Measurements from ENCODE around the gene CAPZB. TPM values are rescaled to one million over a fixed set of nuclear protein-coding genes. Genes with fewer than 3 reads are reported as not detected.

Gene CAPZB
- total RNA-seq, 1 experiment from 2014 or later, result 491 TPM

DNA sequence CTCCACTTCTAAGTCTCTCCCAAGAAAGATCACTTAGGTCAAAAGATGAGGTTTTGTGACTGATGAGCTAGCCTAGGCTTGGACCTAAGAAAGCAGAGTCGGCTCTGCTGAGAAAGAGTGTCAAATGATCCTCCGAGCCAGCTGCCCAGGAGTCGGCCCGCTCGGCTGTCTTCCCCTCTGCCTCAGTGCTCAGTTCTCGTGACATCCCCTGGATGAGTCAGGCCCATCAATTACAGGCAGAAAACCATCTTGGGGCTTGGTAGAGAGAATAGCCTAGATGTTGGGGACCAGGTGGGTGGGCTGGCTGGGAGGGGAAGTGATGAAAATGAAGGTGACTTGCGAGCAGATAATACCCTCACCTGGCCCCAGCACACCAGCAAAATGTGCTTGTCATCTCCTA is 112.7 kb downstream of the CAPZB start:
- CTCF ChIA-PET, result no interaction called here
- peaks cover 13% of the 10 kb centered on the region for H3K36me3 ChIP-seq (ENCODE audit: control insufficient read depth, insufficient read depth, low read length)

GRCh38 chr1:19372136-19372514 is 113.2 kb downstream of the CAPZB start:
- no TSS peak for BruUV-seq (replicated peaks)
- CTCF ChIA-PET, result no interaction called here

More for the DNA sequence above, 112.7 kb downstream of the CAPZB start:
- peaks cover 7% of the 10 kb centered on the region; the same call in 1 of the 2 replicates for H3K4me1 ChIP-seq (ENCODE audit: control insufficient read depth, insufficient read depth, low read length)
- H3K27me3 ChIP-seq (ENCODE audit: control insufficient read depth, insufficient read depth, low read length), result no peaks in the 10 kb centered on the region
- H3K9me3 ChIP-seq (ENCODE audit: control insufficient read depth, insufficient read depth, low read depth, low read length), result no peaks in the 10 kb centered on the region
- TF ChIP-seq, protein P1, sequence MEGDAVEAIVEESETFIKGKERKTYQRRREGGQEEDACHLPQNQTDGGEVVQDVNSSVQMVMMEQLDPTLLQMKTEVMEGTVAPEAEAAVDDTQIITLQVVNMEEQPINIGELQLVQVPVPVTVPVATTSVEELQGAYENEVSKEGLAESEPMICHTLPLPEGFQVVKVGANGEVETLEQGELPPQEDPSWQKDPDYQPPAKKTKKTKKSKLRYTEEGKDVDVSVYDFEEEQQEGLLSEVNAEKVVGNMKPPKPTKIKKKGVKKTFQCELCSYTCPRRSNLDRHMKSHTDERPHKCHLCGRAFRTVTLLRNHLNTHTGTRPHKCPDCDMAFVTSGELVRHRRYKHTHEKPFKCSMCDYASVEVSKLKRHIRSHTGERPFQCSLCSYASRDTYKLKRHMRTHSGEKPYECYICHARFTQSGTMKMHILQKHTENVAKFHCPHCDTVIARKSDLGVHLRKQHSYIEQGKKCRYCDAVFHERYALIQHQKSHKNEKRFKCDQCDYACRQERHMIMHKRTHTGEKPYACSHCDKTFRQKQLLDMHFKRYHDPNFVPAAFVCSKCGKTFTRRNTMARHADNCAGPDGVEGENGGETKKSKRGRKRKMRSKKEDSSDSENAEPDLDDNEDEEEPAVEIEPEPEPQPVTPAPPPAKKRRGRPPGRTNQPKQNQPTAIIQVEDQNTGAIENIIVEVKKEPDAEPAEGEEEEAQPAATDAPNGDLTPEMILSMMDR (IDR thresholded peaks at IDR 0.05), result no peak
- TF ChIP-seq TCF7L2 (IDR thresholded peaks at IDR 0.05; ENCODE audit: low read depth, low read length), result no peak
- TF ChIP-seq SIN3A (IDR thresholded peaks at IDR 0.05; ENCODE audit: borderline replicate concordance, insufficient read depth, low read depth, low read length), result no peak
- no peak for TF ChIP-seq REST (IDR thresholded peaks at IDR 0.05; ENCODE audit: insufficient read depth in 1 of 2, low read depth in 2 of 2, low read length in 1 of 2)
- TF ChIP-seq POLR2AphosphoS5 (IDR thresholded peaks at IDR 0.05; ENCODE audit: low read depth, low read length), result no peak
- H3K27ac ChIP-seq (ENCODE audit: low read length), result no peak overlapping the region
- POLR2A ChIA-PET, result no interaction called here
- in situ Hi-C loops (cut with HindIII; ENCODE audit: low pct_unique_long_range_greater_than_20kb, low sequenced_read_pairs), result no loop called here
- no TSS peak for BruUV-seq (replicated peaks)
- DNase-seq (ENCODE audit: low read depth, low spot score) (no peak), ATAC-seq (no peak)
- H3K4me3 ChIP-seq (ENCODE audit: low read depth in 2 of 2, low read length in 2 of 2), result no peak overlapping the region
- intact Hi-C loops (cut with micrococcal nuclease; ENCODE audit: unreplicated experiment), result no loop called here

More at GRCh38 chr1:19372136-19372514, 113.2 kb downstream of the CAPZB start:
- H3K9me3 ChIP-seq (ENCODE audit: control insufficient read depth, insufficient read depth, low read depth, low read length), result no peaks in the 10 kb centered on the region
- no peak for ATAC-seq
- no peak overlapping the region for H3K4me3 ChIP-seq (ENCODE audit: low read depth in 2 of 2, low read length in 2 of 2)
- POLR2A ChIA-PET, result no interaction called here
- in situ Hi-C loops (cut with HindIII; ENCODE audit: low pct_unique_long_range_greater_than_20kb, low sequenced_read_pairs), result no loop called here
- no peak for DNase-seq (ENCODE audit: low read depth, low spot score)
- no peak overlapping the region for H3K27ac ChIP-seq (ENCODE audit: low read length)
- H3K36me3 ChIP-seq (ENCODE audit: control insufficient read depth, insufficient read depth, low read length), result peaks cover 10% of the 10 kb centered on the region
- intact Hi-C loops (cut with micrococcal nuclease; ENCODE audit: unreplicated experiment), result no loop called here
- TF ChIP-seq, protein P1 (IDR thresholded peaks at IDR 0.05), result no peak
- TF ChIP-seq POLR2AphosphoS5 (IDR thresholded peaks at IDR 0.05; ENCODE audit: low read depth, low read length) (no peak), REST (IDR thresholded peaks at IDR 0.05; ENCODE audit: insufficient read depth in 1 of 2, low read depth in 2 of 2, low read length in 1 of 2) (no peak), TCF7L2 (IDR thresholded peaks at IDR 0.05; ENCODE audit: low read depth, low read length) (no peak), SIN3A (IDR thresholded peaks at IDR 0.05; ENCODE audit: borderline replicate concordance, insufficient read depth, low read depth, low read length) (no peak)
- peaks cover 10% of the 10 kb centered on the region for H3K4me1 ChIP-seq (ENCODE audit: control insufficient read depth, insufficient read depth, low read length)
- H3K27me3 ChIP-seq (ENCODE audit: control insufficient read depth, insufficient read depth, low read length), result no peaks in the 10 kb centered on the region
